RWPE1 (cell line): ENCODE results near the gene CABYR.
A peak's percentile ranks its signal among the peaks of the same experiment; 100 is the strongest.

ENCODE experiments used
- CTCF ChIA-PET: fragments of 350-600 bp; sonication (Branson Sonifier 250); formaldehyde crosslinking; extraction: SDS; loops from one replicate; lab custom pipeline; 2021; lab: Yijun Ruan, JAX
- POLR2A ChIA-PET: fragments of 400-600 bp; formaldehyde crosslinking; extraction: SDS; loops from one replicate; lab custom pipeline; 2020; ENCODE audit warnings: antibody characterized with exemption; ENCODE audit not compliant: low non-redundant PET; lab: Yijun Ruan, JAX
- DNase-seq: peaks from one replicate; pipeline ENCODE4 v3.0.0; 2012; ENCODE audit warnings: low spot score
- H3K27ac ChIP-seq: fragments of 450-650 bp; 2 replicates; pipeline ENCODE4 v1.5.1; 2017
- CTCF ChIP-seq: fragments of 450-650 bp; conservative IDR thresholded peaks from 2 replicates; pipeline ENCODE4 v1.5.1; 2017; ENCODE audit warnings: low read depth, mild to moderate bottlenecking

CABYR gene

GRCh38 chr18:24181806-24182205, 42.9 kb downstream of the CABYR start:
- no peak overlapping the region for H3K27ac ChIP-seq
- DNase-seq = peak; percentile 5
- TF ChIP-seq CTCF = no peak
- CTCF ChIA-PET = interaction anchor here (0.6 kb wide), 1 partner anchor 120 kb away, joined by 3 read pairs; no protein-coding TSS in a partner anchor
- POLR2A ChIA-PET = no interaction called here

- POLR2A ChIA-PET = no interaction called here
- no peak for TF ChIP-seq CTCF
- CTCF ChIA-PET = no interaction called here
- H3K27ac ChIP-seq = no peak overlapping the region
- DNase-seq = no peak
Measured at GRCh38 chr18:24185805-24186204, 46.9 kb downstream of the CABYR start.

- H3K27ac ChIP-seq = no peak overlapping the region
- no peak for DNase-seq
- TF ChIP-seq CTCF = no peak
- CTCF ChIA-PET = interaction anchor here (1.0 kb wide), 1 partner anchor 94 kb away, joined by 6 read pairs; no protein-coding TSS in a partner anchor
- POLR2A ChIA-PET = no interaction called here
Measured at GRCh38 chr18:24187049-24187448, 48.2 kb downstream of the CABYR start.

DNA sequence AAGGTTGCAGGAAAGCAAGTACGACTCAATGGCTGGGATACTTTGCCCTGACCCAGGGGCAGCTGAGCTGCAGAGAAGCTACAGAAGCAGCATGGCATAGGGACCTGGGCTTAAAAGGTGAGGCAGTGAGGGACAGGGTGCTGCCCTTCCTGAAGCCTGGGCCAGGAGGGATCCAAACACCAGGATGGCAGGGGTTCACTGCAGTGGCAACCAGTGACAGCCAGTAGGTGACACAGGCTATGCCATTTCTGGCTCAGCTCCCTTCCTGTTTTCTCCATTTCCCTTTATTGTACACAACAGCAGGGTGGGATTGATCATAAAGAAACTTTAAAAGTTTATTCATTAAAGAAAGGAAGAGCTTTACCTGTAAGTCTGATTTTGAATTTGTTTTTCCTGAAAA, 48.8 kb downstream of the CABYR start:
- POLR2A ChIA-PET = no interaction called here
- H3K27ac ChIP-seq = no peak overlapping the region
- DNase-seq = no peak
- CTCF ChIA-PET = interaction anchor here (1.0 kb wide), 1 partner anchor 93 kb away, joined by 6 read pairs; no protein-coding TSS in a partner anchor
- no peak for TF ChIP-seq CTCF

GRCh38 chr18:24188120-24188519, 49.3 kb downstream of the CABYR start:
- no peak overlapping the region for H3K27ac ChIP-seq

GRCh38 chr18:24189007-24189528, 50.2 kb downstream of the CABYR start:
- no peak overlapping the region for H3K27ac ChIP-seq
- no peak for TF ChIP-seq CTCF
- DNase-seq = no peak
- ChIA-PET CTCF (no interaction called here), POLR2A (no interaction called here)

More at GRCh38 chr18:24188120-24188519, 49.3 kb downstream of the CABYR start:
- no peak for TF ChIP-seq CTCF
- POLR2A ChIA-PET = no interaction called here
- no peak for DNase-seq
- CTCF ChIA-PET = interaction anchor here (1.0 kb wide), 1 partner anchor 93 kb away, joined by 6 read pairs; no protein-coding TSS in a partner anchor
